Central memory CD4-positive, alpha-beta T cell (primary cell): ENCODE results near the gene IPMK.
A peak's percentile ranks its signal among the peaks of the same experiment; 100 is the strongest.
"Not testable (repeated sequence)": the region's sequence is repeated elsewhere in the genome, so short reads cannot be mapped to it uniquely, and the experiment has no call there.

Source experiments
- DNase-seq: peaks from one replicate; pipeline ENCODE4 v3.0.0; 2022

The IPMK gene

DNA sequence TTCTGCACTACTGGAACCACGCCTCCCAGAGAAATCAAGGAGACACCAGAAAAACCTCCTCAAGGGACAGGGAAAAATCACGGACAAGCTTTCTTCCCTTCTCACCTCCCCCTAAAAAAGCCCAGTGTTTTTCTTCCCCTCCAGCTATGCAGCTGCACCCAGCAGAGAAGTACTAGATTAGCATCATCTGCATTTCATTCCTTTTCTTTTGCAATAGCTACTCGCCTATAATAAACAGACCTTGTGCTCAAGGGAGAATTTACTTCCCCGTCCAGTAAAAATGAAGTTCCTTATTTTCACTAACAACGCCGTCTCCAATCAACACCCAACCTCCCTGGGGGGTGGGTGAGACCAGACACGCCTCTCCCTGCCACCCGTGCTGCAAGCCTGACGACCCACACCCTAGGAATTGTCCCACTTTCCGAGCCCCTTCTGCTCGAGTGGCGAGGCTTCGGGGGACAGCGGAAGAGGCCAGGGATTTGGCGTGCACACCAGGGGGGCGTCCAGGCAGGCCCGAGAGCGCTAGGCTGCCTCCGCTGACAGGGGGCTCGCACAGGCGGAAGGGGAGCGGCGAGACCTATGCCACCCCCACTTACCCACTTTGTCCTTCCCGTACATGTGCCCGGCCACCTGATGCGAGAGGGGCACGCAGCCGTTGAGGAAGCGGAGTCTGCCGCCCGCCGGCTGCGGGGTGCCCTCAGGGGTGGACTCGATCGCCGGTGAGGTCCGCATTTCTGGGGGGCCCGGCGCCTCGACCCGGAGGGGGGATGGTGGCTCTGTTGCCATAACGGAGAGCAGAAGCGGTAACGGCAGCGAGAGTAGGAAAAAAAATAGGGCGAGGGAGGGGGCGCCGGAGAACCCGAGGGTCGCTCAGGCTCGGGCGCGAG, 625 bp downstream of the IPMK start:
- peak; percentile 54 for DNase-seq

DNA sequence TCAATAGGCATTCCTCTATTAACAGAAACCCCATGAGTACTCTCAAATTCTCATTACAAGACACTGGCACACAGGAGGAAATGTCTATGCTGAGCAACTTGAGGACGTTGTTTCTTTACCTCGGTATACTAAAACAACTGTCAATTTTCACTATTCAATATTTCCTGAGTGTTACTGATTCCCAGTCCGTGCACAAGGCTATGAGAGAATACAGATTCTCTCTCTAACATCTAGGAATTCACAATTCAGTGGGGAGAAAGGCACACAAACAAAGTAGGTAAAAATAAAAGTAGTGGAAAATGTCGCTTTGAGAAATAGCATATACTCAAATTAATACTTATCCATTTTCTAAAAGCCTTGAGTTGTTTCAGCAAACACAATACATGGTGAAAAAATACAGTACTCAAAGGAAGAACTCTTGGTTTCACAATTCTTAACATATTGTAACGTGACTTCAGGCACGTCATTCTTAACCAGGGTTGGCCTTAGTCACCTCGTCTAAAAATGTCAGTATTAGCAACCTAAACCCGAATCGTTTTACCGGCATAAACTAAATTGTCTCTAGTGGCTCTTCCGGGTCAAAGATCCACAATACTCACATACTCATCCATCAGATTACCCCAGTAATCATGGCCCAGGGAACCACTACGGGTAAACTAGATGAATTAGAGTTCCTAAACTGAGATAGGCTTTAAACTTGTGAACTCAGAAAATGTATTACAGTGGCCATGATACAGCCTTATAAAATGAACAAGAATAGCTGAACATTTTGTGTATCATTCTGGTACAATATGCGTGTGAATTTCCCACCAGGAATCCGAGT, 1.5 kb downstream of the IPMK start:
- peak; percentile 44 for DNase-seq

DNA sequence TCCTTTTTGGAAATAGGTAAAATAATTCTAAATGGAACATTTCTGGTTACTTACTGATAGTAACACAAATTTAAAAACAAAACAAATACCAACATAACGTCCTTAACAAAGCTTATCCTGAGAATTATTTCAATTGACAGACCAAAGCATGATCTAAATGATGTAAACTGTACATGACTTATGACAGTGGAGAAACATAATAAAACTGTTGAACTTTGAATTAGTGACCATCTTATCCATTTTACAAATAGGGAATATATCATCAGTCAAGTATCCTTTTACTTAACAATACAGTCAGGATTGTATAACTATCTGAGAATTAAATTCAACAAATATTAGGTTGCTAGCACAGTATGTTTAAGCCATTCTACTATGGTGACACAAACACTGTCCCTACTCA, 2.4 kb downstream of the IPMK start:
- DNase-seq: no peak

DNA sequence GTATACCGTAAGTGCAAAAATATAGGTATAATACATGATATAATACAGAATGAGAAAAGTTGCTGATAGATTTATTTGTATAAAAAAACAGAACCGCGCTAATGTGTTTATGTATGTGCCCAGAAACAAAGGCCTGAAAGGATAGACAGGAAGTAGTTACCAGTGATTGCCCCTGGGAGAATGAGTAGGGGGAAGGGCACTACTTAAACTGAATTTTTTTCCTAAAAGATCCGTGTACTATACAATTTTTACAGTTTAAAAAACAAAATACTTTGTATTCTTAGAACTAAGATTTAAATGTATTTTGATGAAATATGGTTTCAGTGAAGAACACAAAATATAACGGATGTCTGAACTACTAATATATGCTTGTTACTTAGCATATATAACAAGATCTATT, 2.9 kb downstream of the IPMK start:
- DNase-seq: no peak

DNA sequence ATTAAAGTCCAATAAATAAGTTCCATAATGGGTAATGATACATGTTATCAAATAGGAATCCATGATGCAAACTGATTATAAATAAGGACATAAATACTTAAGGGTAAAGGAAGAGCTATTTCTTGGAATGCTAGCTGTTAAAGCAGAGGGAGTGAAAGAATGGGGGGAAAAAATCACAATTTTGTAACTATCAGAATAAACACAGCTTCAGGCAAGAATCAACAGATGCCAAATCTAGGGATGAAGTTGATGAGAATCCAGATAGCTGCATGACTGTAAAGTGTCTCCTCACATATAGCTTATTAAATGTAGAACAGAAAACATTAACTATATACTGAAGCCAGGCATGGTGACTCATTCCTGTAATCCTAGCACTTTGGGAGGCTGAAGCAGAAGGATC, 4.9 kb downstream of the IPMK start:
- no peak for DNase-seq

DNA sequence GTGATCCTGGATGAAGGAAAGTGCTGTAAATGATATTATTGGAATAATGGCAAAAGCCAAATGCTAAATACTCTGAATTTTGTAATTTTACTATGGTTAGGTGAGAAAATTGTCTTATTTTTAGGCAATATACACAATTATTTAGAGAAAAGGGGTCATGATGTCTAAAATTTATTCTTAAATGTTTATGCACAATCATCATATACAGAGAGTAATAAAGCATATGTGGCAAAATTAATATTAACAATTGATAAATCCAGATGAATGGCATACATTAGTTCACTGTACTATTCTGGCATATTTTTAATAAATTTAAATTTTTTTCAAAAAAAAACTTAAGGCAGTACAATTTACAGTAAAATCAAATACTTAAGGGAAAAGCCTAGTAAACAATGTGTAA, 7.4 kb downstream of the IPMK start:
- no peak for DNase-seq

DNA sequence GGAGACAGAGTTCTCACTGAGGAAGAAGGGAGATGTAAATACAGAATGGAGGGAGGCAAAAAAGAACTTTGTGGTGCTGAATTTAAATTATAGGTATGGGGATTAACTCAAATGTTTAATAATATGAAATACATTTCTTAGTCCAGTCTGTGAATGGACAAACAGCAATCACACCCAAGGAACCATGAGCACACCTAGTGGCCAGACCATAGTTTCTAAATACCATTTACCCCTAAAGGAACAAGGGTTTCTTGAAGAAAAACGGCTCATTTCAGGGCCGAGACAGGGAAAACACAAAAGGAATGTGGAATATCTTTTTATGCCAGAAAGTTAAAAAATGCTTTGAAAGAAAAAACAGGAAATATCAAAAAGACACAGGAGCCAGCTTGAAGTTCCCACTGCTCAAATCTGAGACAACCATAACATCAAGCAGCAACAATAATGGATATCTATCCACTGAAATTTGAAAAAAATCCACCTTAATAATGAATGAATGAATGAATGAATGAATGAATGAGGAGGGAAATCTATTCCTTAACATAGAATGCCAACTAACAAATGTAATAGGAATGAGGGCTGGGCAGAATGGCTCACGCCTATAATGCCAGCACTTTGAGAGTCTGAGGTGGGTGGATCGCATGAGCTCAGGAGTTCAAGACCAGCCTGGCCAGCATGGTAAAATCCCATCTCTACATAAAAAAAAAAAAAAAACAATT, 8.6 kb downstream of the IPMK start:
- no peak for DNase-seq

DNA sequence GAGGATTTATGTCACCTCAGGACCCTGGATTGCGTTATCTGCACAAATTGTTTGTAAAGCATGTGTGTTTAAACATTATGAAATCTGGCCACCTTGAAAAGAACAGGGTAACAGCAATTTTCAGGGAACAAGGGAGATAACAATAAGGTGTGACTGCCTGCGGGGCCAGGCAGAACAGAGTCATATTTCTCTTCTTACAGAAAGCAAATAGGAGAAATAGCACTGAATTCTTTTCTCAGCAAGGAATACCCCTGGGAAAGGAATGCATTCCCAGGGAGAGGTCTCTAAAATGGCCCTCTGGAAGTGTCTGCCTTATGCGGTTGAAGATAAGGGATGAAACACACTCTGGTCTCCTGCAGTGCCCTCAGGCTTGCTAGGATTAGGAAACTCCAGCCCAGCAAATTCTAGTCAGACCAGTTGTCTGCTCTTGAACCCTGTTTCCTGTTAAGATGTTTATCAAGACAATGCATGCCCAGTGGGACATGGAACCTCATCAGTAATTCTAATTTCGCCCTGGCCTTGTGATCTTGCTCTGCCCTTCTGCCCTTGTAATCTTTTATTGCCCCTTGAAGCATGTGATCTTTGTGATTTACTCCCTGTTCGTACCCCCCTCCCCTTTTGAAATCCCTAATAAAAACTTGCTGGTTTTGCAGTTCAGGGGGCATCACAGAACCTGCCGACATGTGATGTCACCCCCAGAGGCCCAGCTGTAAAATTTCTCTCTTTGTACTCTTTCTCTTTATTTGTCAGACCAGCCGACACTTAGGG, 11.5 kb downstream of the IPMK start:
- not testable (repeated sequence) for DNase-seq

DNA sequence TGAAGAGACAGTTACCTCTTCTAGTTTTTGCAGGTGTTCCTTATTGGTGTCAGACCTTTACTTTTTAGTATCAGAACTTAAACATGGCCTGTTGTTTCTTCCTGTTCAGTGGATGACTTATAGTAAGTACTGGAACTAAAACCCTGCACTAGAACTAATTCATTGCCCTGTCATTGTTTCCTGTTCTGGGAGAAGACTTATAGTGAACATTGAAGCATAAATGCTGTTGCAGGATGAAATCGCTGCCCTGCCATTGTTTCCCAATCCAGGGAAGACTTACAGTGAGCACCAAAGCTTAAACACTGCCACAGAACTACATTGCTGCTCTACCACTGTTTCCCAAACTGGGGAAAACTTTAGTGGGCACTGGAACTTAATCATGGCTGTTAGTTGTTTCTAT, 13.1 kb downstream of the IPMK start:
- DNase-seq: no peak

DNA sequence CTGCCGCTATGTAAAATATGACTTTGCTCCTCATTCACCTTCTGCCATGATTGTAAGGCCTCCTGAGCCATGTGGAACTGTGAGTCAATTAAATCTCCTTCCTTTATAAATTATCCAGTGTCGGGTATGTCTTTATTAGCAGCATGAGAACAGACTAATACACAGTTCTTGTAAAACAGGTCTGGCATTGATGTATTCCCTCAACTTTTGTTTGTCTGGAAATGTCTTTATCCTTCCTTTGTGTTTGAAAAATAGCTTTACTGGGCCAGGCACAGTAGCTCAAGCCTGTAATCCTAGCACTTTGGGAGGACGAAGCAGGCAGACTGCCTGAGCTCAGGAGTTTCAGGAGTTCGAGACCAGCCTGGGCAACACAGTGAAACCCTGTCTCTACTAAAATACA, 14.5 kb downstream of the IPMK start:
- no peak for DNase-seq

DNA sequence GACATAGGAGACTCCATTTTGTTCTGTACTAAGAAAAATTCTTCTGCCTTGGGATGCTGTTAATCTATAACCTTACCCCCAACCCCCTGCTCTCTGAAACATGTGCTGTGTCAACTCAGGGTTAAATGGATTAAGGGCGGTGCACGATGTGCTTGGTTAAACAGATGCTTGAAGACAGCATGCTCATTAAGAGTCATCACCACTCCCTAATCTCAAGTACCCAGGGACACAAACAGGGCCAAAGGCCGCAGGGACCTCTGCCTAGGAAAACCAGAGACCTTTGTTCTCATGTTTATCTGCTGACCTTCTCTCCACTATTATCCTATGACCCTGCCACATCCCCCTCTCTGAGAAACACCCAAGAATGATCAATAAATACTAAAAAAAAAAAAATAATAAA, 23.0 kb downstream of the IPMK start:
- not testable (repeated sequence) for DNase-seq

DNA sequence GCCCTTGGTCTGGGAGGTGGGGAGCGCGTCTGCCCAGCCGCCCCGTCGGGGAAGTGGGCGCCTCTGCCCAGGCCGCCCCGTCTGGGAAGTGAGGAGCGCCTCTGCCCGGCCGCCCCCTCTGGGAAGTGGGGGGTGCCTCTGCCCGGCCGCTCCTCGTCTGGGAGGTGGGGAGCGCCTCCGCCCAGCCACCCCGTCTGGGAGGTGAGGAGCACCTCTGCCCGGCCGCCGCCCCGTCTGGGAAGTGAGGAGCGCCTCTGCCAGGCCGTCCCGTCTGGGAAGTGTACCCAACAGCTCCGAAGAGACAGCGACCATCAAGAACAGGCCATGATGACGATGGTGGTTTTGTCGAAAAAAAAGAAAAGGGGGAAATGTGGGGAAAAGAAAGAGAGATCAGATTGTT, 23.5 kb downstream of the IPMK start:
- not testable (repeated sequence) for DNase-seq

DNA sequence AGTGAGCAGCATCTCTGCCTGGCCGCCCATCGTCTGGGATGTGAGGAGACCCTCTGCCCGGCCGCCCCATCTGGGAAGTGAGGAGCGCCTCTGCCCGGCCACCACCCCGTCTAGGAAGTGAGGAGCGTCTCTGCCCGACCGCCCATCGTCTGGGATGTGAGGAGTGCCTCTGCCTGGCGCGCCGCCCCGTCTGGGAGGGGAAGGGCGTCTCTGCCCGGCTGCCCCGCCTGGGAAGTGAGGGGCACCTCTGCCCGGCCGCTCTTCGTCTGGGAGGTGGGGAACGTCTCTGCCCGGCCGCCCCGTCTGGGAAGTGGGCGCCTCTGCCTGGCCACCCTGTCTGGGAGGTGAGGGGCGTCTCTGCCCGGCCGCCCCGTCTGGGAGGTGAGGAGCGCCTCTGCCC, 23.9 kb downstream of the IPMK start:
- DNase-seq: not testable (repeated sequence)

DNA sequence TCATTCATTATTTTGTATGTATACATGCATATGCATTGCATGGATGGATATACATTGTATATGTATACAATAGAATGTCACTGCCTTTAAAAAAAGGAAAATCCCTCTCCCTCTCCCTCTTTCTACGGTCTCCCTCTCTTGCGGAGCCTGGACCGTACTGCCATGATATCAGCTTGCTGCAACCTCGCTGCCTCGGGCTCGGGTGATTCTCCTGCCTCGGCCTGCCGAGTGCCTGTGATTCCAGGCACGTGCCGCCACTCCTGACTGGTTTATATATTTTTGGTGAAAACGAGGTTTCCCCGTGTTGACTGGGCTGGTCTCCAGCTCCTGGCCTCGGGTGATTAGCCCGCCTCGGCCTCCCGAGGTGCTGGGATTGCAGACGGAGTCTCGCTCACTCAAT, 24.4 kb downstream of the IPMK start:
- no peak for DNase-seq

DNA sequence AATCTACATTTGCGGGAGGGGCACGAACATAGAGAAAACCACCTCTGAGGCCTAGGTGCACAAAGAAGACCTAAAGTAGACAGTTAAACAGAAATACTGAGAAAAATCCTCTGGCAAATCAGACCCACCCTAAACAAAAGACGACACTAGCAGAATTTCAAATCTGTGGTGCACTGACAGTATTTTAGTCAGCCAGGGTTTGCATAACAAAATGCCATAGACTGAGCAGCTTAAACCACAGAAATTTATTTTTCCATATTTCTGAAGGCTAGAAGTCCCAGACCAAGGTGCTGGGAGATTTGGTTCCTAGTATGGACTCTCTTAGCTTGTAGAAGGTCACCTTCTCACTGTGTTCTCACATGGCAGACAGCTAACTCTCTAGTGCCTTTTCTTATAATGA, 26.3 kb downstream of the IPMK start:
- DNase-seq: no peak

DNA sequence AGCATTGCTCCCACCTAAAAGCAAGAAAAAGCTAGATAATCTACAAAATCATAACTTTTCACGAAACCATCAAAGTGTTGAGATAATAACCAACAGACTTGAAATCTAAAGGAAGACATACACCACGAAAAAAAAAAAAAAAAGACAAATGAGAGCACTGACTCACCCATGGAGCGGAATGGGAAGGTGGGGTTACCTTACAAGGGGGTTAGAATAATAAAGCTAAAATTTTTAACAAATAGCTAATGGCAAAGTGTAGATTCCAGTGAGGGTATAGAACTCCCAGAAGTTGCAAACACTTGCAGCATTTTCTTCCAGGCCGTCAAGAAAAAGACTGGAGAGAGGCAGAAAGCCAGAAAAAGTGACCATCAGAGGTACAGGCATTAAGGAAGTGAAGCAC, 27.2 kb downstream of the IPMK start:
- DNase-seq: no peak

DNA sequence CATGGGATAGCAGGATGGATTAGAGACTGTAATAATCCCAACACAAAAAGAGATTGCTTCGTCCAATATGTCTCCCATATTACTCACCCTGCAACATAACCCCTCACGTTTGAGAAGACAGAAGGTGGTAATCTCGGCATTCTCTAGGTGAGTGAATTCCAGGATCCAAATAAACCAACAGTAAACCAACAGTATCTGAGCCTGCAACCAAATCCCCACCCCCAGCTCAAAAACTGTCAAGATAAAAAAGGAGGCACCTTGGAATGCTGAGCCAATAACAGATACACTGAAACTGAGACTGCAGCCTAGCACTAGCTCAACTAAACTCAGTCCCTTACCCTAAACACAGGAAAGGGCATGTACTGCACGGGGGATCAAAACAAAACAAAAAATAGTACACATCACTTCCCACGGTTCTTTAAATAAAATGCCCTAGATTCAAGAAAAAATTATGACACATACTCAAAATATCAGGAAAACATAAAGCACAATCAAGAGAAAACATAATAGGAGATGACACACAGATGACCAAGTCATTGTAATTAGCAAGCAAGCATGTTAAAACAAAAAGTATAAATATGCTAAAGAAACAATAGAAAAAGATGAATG, 28.0 kb downstream of the IPMK start:
- DNase-seq: no peak

DNA sequence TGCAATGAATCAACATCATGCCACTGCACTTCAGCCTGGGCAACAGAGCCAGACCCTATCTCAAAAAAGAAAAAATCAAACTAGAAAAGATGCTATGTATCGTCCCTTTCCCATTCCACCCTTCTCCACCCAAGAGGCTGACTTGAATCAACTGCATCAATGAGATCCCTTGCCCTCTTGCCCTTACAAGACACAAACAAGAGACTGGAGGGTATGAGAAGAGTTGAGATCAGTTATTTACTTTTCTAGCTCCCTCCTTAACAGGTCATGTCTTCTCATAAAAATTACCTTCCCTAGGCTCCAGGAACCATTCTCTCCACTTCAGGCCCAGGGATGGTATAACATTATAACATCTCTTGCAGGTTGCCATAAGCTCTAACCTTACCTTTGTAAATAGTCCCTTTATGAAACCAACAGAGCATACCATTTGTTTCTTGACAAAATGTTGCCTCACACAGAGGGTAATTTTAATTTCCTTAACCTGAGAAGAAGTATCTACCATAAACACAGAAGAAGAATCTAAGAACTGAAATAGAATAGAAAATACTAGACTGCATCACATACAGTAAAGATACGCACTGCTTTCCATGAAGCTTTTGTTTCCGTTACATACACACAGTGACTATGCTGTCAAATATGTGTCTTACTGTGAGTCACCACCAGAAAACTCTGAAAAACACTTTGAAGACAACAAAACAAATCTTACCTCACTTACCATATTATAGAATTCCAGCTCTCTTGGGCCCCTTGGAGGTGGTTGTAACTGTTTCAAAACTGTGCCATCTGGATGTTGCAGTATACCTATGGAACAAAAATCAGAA, 30.5 kb downstream of the IPMK start:
- no peak for DNase-seq

DNA sequence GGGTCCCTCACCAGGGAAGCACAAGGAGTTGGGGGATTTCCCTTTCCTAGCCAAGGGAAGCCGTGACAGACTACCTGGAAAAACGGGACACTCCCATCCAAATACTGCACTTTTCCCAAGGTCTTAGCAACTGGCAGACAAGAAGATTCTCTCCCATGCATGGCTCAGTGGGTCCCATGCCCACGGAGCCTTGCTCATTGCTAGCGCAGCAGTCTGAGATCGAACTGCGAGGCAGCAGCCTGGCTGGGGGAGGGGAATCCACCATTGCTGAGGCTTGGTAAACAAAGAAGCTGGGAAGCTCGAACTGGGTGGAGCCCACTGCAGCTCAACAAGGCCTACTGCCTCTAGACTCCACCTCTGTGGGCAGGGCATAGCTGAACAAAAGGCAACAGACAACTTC, 37.8 kb downstream of the IPMK start:
- not testable (repeated sequence) for DNase-seq

DNA sequence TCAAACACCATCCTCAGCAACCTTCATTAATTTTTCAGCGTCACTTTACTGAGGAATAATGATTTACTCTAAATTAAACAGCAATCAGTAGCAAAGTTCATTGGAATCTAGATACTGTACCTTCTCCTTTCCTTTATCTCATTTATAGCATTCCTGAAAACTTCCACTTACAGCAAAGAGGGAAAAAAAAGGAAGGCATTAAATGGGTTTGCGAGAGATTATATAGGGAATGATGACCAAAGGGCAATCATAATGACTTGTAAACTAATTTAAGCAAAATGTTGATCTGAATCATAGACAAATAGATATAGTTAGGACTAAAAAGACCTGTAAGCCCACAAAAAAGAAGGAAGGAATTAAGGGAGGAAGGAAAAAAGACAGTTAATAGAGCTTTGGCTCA, 42.0 kb downstream of the IPMK start:
- DNase-seq: no peak

DNA sequence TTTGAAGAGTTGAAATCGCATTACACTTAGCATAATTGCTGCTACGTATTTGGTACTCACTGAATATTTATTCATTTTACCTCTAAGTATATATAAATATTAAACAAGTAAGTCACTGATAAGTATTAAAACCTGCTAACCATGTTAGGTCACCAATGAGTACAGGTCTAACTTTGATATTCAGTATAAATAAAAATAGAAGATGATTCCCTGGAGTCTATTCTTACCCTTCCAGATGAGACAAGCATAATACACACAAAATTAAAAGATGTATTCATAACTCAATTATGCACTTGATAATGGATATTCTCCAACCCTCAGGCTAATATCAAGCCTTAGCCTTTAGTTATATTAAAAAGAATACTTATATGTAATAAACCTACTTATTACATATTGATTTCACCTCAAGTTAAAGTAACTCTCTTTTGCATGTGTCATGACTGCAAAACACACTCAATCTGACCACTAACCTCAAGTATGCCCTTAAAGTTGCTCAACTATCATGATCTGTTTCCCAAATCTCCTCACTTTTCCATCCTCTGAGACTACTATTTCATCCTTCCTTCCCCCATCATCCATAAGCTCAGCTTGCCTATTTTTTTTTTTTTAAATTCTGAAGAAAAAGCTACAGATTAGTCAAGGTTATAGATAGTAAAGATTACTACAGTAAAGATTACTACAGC, 46.8 kb downstream of the IPMK start:
- no peak for DNase-seq
